HAP-1 (cell line): Measurements from ENCODE around the gene DLGAP1.

ENCODE experiments used
- DNase-seq, 2 experiments: peaks; one replicate each; pipeline ENCODE4 v3.0.0-alpha.2; 2016 to 2020; ENCODE audit warnings: low spot score in 2 of 2
- H3K27me3 ChIP-seq: fragments of 250-450 bp; sonication (Bioruptor Pico); 2 replicates; pipeline ENCODE4 v1.5.1; 2020; ENCODE audit warnings: low read depth, mild to moderate bottlenecking, moderate library complexity
- H3K36me3 ChIP-seq: fragments of 250-450 bp; sonication (Bioruptor Pico); replicated peaks from 2 replicates; pipeline ENCODE4 v1.5.1; 2020; ENCODE audit warnings: mild to moderate bottlenecking
- H3K4me1 ChIP-seq: fragments of 250-450 bp; sonication (Bioruptor Pico); 2 replicates; pipeline ENCODE4 v1.5.1; 2020; ENCODE audit warnings: mild to moderate bottlenecking
- H3K4me3 ChIP-seq: fragments of 250-450 bp; sonication (Bioruptor Pico); 2 replicates; pipeline ENCODE4 v1.5.1; 2020; ENCODE audit warnings: mild to moderate bottlenecking, moderate library complexity
- H3K9me3 ChIP-seq: fragments of 250-450 bp; sonication (Bioruptor Pico); 2 replicates; pipeline ENCODE4 v1.5.1; 2020; ENCODE audit warnings: mild to moderate bottlenecking, moderate library complexity
- in situ Hi-C: fragments of 300-500 bp; cut with MboI; formaldehyde crosslinking; loops from 3 replicates; pipeline ENCODE4 v1.14.3; 2020; ENCODE audit warnings: low sequenced_read_pairs, inconsistent platforms, mixed read lengths

The DLGAP1 gene

GRCh38 chr18:3871687-3872086 lies 583.4 kb downstream of the DLGAP1 start:
- no peak for DNase-seq
- H3K4me1 ChIP-seq, result no peaks in the 10 kb centered on the region
- H3K27me3 ChIP-seq, result no peaks in the 10 kb centered on the region
- H3K4me3 ChIP-seq, result no peak overlapping the region
- no peaks in the 10 kb centered on the region for H3K9me3 ChIP-seq
- in situ Hi-C loops, result loop anchor here (10.0 kb wide), 1 partner anchor 587 kb away; no protein-coding TSS in a partner anchor
- no peaks in the 10 kb centered on the region for H3K36me3 ChIP-seq

- Histone ChIP-seq H3K27me3 (no peaks in the 10 kb centered on the region), H3K4me3 (no peak overlapping the region), H3K9me3 (no peaks in the 10 kb centered on the region), H3K4me1 (no peaks in the 10 kb centered on the region), H3K36me3 (no peaks in the 10 kb centered on the region)
- in situ Hi-C loops, result loop anchor here (10.0 kb wide), 1 partner anchor 586 kb away; no protein-coding TSS in a partner anchor
- DNase-seq, result no peak
Observed at GRCh38 chr18:3870914-3871313, 584.2 kb downstream of the DLGAP1 start.

GRCh38 chr18:3869848-3870247 lies 585.3 kb downstream of the DLGAP1 start:
- H3K36me3 ChIP-seq, result no peaks in the 10 kb centered on the region
- peak in 1 of 2 experiments; percentile 25 for DNase-seq
- in situ Hi-C loops, result loop anchor here (10.0 kb wide), 2 partner anchors 165 to 585 kb away; no protein-coding TSS in a partner anchor

GRCh38 chr18:3867864-3868311 lies 587.2 kb downstream of the DLGAP1 start:
- Histone ChIP-seq H3K9me3 (no peaks in the 10 kb centered on the region), H3K27me3 (no peaks in the 10 kb centered on the region), H3K4me1 (no peaks in the 10 kb centered on the region), H3K4me3 (no peak overlapping the region), H3K36me3 (no peaks in the 10 kb centered on the region)
- in situ Hi-C loops, result loop anchor here (10.0 kb wide), 1 partner anchor 163 kb away; no protein-coding TSS in a partner anchor
- no peak for DNase-seq

More at GRCh38 chr18:3869848-3870247, 585.3 kb downstream of the DLGAP1 start:
- H3K9me3 ChIP-seq, result no peaks in the 10 kb centered on the region
- no peak overlapping the region for H3K4me3 ChIP-seq
- no peaks in the 10 kb centered on the region for H3K4me1 ChIP-seq
- H3K27me3 ChIP-seq, result no peaks in the 10 kb centered on the region

- H3K4me1 ChIP-seq, result no peaks in the 10 kb centered on the region
- no peaks in the 10 kb centered on the region for H3K9me3 ChIP-seq
- in situ Hi-C loops, result loop anchor here (10.0 kb wide), 1 partner anchor 162 kb away; no protein-coding TSS in a partner anchor
- H3K27me3 ChIP-seq, result no peaks in the 10 kb centered on the region
- no peak overlapping the region for H3K4me3 ChIP-seq
- no peaks in the 10 kb centered on the region for H3K36me3 ChIP-seq
- no peak for DNase-seq
Observed at GRCh38 chr18:3867236-3867635, 587.9 kb downstream of the DLGAP1 start.

- in situ Hi-C loops, result loop anchor here (10.0 kb wide), 1 partner anchor 160 kb away; no protein-coding TSS in a partner anchor
- Histone ChIP-seq H3K4me1 (no peaks in the 10 kb centered on the region), H3K27me3 (no peaks in the 10 kb centered on the region), H3K4me3 (no peak overlapping the region), H3K9me3 (no peaks in the 10 kb centered on the region), H3K36me3 (no peaks in the 10 kb centered on the region)
- no peak for DNase-seq
Observed at GRCh38 chr18:3864669-3865298, 590.3 kb downstream of the DLGAP1 start.

- in situ Hi-C loops, result loop anchor here (10.0 kb wide), 1 partner anchor 159 kb away; no protein-coding TSS in a partner anchor
- no peak overlapping the region for H3K4me3 ChIP-seq
- H3K36me3 ChIP-seq, result no peaks in the 10 kb centered on the region
- H3K9me3 ChIP-seq, result no peaks in the 10 kb centered on the region
- no peaks in the 10 kb centered on the region for H3K27me3 ChIP-seq
- DNase-seq, result no peak
- H3K4me1 ChIP-seq, result no peaks in the 10 kb centered on the region
Observed at GRCh38 chr18:3863593-3863992, 591.5 kb downstream of the DLGAP1 start.

- Histone ChIP-seq H3K36me3 (no peaks in the 10 kb centered on the region), H3K9me3 (no peaks in the 10 kb centered on the region), H3K27me3 (no peaks in the 10 kb centered on the region), H3K4me3 (no peak overlapping the region), H3K4me1 (no peaks in the 10 kb centered on the region)
- DNase-seq, result no peak
- in situ Hi-C loops, result loop anchor here (10.0 kb wide), 1 partner anchor 158 kb away; no protein-coding TSS in a partner anchor
Observed at GRCh38 chr18:3863006-3863405, 592.1 kb downstream of the DLGAP1 start.

- H3K27me3 ChIP-seq, result no peaks in the 10 kb centered on the region
- no peaks in the 10 kb centered on the region for H3K9me3 ChIP-seq
- DNase-seq, result no peak
- H3K4me1 ChIP-seq, result no peaks in the 10 kb centered on the region
- H3K4me3 ChIP-seq, result no peak overlapping the region
- H3K36me3 ChIP-seq, result no peaks in the 10 kb centered on the region
- in situ Hi-C loops, result loop anchor here (10.0 kb wide), 1 partner anchor 157 kb away; no protein-coding TSS in a partner anchor
Observed at GRCh38 chr18:3861495-3861894, 593.6 kb downstream of the DLGAP1 start.

- DNase-seq, result no peak
- Histone ChIP-seq H3K36me3 (no peaks in the 10 kb centered on the region), H3K4me1 (no peaks in the 10 kb centered on the region), H3K4me3 (no peak overlapping the region), H3K9me3 (no peaks in the 10 kb centered on the region), H3K27me3 (no peaks in the 10 kb centered on the region)
- in situ Hi-C loops, result no loop called here
Observed at GRCh38 chr18:3857544-3857943, 597.6 kb downstream of the DLGAP1 start.

GRCh38 chr18:3855966-3856365 lies 599.1 kb downstream of the DLGAP1 start:
- no peaks in the 10 kb centered on the region for H3K9me3 ChIP-seq
- no peaks in the 10 kb centered on the region for H3K36me3 ChIP-seq
- in situ Hi-C loops, result no loop called here
- no peak for DNase-seq
- no peaks in the 10 kb centered on the region for H3K4me1 ChIP-seq
- peaks cover 4% of the 10 kb centered on the region; the same call in 1 of the 2 replicates for H3K27me3 ChIP-seq
- H3K4me3 ChIP-seq, result no peak overlapping the region

- H3K36me3 ChIP-seq, result no peaks in the 10 kb centered on the region
- in situ Hi-C loops, result no loop called here
- no peak for DNase-seq
- H3K9me3 ChIP-seq, result no peaks in the 10 kb centered on the region
- no peaks in the 10 kb centered on the region for H3K4me1 ChIP-seq
- peaks cover 4% of the 10 kb centered on the region; the same call in 1 of the 2 replicates for H3K27me3 ChIP-seq
- no peak overlapping the region for H3K4me3 ChIP-seq
Observed at GRCh38 chr18:3852321-3852720, 602.8 kb downstream of the DLGAP1 start.

- H3K4me3 ChIP-seq, result no peak overlapping the region
- peaks cover 4% of the 10 kb centered on the region; the same call in 1 of the 2 replicates for H3K27me3 ChIP-seq
- no peaks in the 10 kb centered on the region for H3K4me1 ChIP-seq
- in situ Hi-C loops, result no loop called here
- no peaks in the 10 kb centered on the region for H3K9me3 ChIP-seq
- no peak for DNase-seq
- no peaks in the 10 kb centered on the region for H3K36me3 ChIP-seq
Observed at GRCh38 chr18:3851159-3851558, 603.9 kb downstream of the DLGAP1 start.

- no peaks in the 10 kb centered on the region for H3K4me1 ChIP-seq
- no peaks in the 10 kb centered on the region for H3K36me3 ChIP-seq
- H3K27me3 ChIP-seq, result peaks cover 4% of the 10 kb centered on the region; the same call in 1 of the 2 replicates
- no peaks in the 10 kb centered on the region for H3K9me3 ChIP-seq
- DNase-seq, result no peak
- in situ Hi-C loops, result no loop called here
- no peak overlapping the region for H3K4me3 ChIP-seq
Observed at GRCh38 chr18:3848316-3848715, 606.8 kb downstream of the DLGAP1 start.
